T-cell (primary cell): ENCODE measurements around the gene SLC25A22. TPM values are rescaled to one million over a fixed set of nuclear protein-coding genes. Genes with fewer than 3 reads are reported as not detected.

Experiments used
- ATAC-seq, 4 experiments: fragments of 200-7000 bp in 3 of 4; fragments of 150-1000 bp in 1 of 4; cut with Tn5 transposase; replicated peaks in 1 of 4; 1 replicate in 3 of 4; 2 replicates in 1 of 4; pipeline ENCODE4 v1.10.0; 2021; ENCODE audit warnings: moderate library complexity in 3 of 4, mild to moderate bottlenecking in 2 of 4, moderate number of reproducible peaks in 1 of 4
- CTCF ChIA-PET, 2 donors: fragments of 300-600 bp; sonication (Branson Sonifier 250); formaldehyde crosslinking; loops; one replicate each; lab custom pipeline; 2022; ENCODE audit warnings: antibody characterized with exemption in 2 of 2; lab: Charles Lee
- POLR2A ChIA-PET, 2 donors: fragments of 300-600 bp; sonication (Branson Sonifier 250); formaldehyde crosslinking; loops; one replicate each; lab custom pipeline; 2022; ENCODE audit warnings: antibody characterized with exemption in 2 of 2; lab: Charles Lee
- DNase-seq, 35 experiments: peaks; one replicate each; pipeline versions ENCODE4 v3.0.0 to v3.0.0-alpha.2; 2013 to 2023
- H3K27ac ChIP-seq: one replicate; pipeline ENCODE4 v1.5.1; 2013; ENCODE audit warnings: low read length
- H3K27me3 ChIP-seq, 2 experiments: replicated peaks in 1 of 2; 1 replicate in 1 of 2; 2 replicates in 1 of 2; pipeline versions ENCODE4 v1.6.1 to v1.7.0; 2013; ENCODE audit warnings: low read length in 1 of 2, mixed read lengths in 1 of 2; ENCODE audit not compliant: control insufficient read depth in 2 of 2, insufficient read depth in 2 of 2; ENCODE audit errors: extremely low read depth in 1 of 2
- H3K36me3 ChIP-seq, 2 donors: 1 replicate in 1 of 2; 2 replicates in 1 of 2; pipeline versions ENCODE4 v1.6.1 to v1.7.0; 2013; ENCODE audit warnings: low read length in 1 of 2; ENCODE audit not compliant: control insufficient read depth in 2 of 2, insufficient read depth in 1 of 2; ENCODE audit errors: extremely low read depth in 1 of 2
- H3K4me1 ChIP-seq, 2 experiments: 1 replicate in 1 of 2; 2 replicates in 1 of 2; pipeline versions ENCODE4 v1.6.1 to v1.7.0; 2013; ENCODE audit warnings: low read length in 2 of 2, mixed read lengths in 1 of 2; ENCODE audit not compliant: insufficient read depth in 2 of 2, control insufficient read depth in 1 of 2; ENCODE audit errors: extremely low read depth in 1 of 2
- H3K4me3 ChIP-seq, 2 donors: 1 replicate in 1 of 2; 2 replicates in 1 of 2; pipeline versions ENCODE4 v1.5.1 to v1.7.0; 2013; ENCODE audit warnings: mild to moderate bottlenecking in 2 of 2, low read length in 1 of 2, moderate library complexity in 1 of 2; ENCODE audit not compliant: control insufficient read depth in 1 of 2; ENCODE audit errors: extremely low read depth in 1 of 2
- H3K9me3 ChIP-seq: 2 replicates; pipeline ENCODE4 v1.7.0; 2013
- H3K27ac Mint-ChIP-seq, 2 donors: one replicate each; pipeline ENCODE4 v1.8.0; 2020 to 2021; ENCODE audit warnings: mild to moderate bottlenecking in 2 of 2, mixed read lengths in 2 of 2
- H3K27me3 Mint-ChIP-seq, 2 donors: one replicate each; pipeline ENCODE4 v1.8.0; 2021 to 2022; ENCODE audit warnings: mixed read lengths in 2 of 2
- H3K36me3 Mint-ChIP-seq: one replicate; pipeline ENCODE4 v1.8.0; 2021; ENCODE audit warnings: mixed read lengths
- H3K4me1 Mint-ChIP-seq, 3 donors: one replicate each; pipeline ENCODE4 v1.8.0; 2020 to 2022; ENCODE audit warnings: mixed read lengths in 3 of 3, mild to moderate bottlenecking in 1 of 3
- H3K4me3 Mint-ChIP-seq, 3 donors: one replicate each; pipeline ENCODE4 v1.8.0; 2020 to 2022; ENCODE audit warnings: mild to moderate bottlenecking in 3 of 3, mixed read lengths in 3 of 3, moderate library complexity in 3 of 3
- H3K9me3 Mint-ChIP-seq, 3 donors: one replicate each; pipeline ENCODE4 v1.8.0; 2020 to 2022; ENCODE audit warnings: mixed read lengths in 3 of 3
- whole genome bisulfite sequencing: methylation state at CpG from one replicate; pipeline ENCODE4 v1.1.5; 2013; ENCODE audit warnings: missing lambda C conversion rate; ENCODE audit not compliant: insufficient coverage; 5-methylcytosine and 5-hydroxymethylcytosine counted together
- total RNA-seq, 35 experiments: library from RNA in 6 of 35; stranded (reverse) in 6 of 35; fragments of 120-200 nt in 1 of 35; gene quantifications; one replicate each; pipeline versions ENCODE4 v1.2.1 to v1.2.4 and lab custom pipeline; 2013 to 2026

The SLC25A22 gene
- total RNA-seq, 5 donors from 2014 or later (not counting 1 experiment from before 2014, with no cell fraction given), result 22.4 to 37.4 (median 35.1) TPM

DNA sequence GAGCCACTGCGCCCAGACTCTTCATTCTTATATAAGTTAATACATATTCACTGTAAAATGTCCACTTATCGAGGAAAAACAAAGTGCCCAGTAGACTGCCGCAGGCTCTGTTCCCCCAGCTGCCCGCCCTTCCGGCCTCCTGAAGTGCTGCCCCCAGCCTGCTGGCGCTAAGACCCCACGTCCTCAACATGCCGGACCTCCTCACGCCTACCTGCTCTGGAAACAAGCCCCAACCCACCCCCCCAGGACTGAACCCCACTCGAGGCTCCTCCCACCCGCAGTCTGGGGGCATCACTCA, 21.9 kb downstream of the SLC25A22 start:
- POLR2A ChIA-PET, result no interaction called here
- Histone ChIP-seq H3K4me3 (peak overlapping the region; percentile 60 to 61), H3K27ac (no peak overlapping the region), H3K36me3 (peaks cover 0 to 17% of the 10 kb centered on the region in 2 donors), H3K9me3 (no peaks in the 10 kb centered on the region), H3K4me1 (peaks cover 2 to 41% of the 10 kb centered on the region in 2 experiments), H3K27me3 (peaks cover 0 to 3% of the 10 kb centered on the region in 2 experiments)
- no peaks in the 10 kb centered on the region for H3K9me3 Mint-ChIP-seq
- CTCF ChIA-PET, result no interaction called here
- 41% methylated on average over 9 of the region's 11 CpGs for WGBS
- H3K4me3 Mint-ChIP-seq, result peak overlapping the region; percentile 76 to 78 (median 77)
- no peaks in the 10 kb centered on the region for H3K27me3 Mint-ChIP-seq
- H3K4me1 Mint-ChIP-seq, result peaks cover 16 to 28% (median 26%) of the 10 kb centered on the region in 3 donors
- H3K27ac Mint-ChIP-seq, result peak overlapping the region in 1 of 2 donors; percentile 66
- no peak for DNase-seq
- no peaks in the 10 kb centered on the region for H3K36me3 Mint-ChIP-seq
- ATAC-seq, result no peak

DNA sequence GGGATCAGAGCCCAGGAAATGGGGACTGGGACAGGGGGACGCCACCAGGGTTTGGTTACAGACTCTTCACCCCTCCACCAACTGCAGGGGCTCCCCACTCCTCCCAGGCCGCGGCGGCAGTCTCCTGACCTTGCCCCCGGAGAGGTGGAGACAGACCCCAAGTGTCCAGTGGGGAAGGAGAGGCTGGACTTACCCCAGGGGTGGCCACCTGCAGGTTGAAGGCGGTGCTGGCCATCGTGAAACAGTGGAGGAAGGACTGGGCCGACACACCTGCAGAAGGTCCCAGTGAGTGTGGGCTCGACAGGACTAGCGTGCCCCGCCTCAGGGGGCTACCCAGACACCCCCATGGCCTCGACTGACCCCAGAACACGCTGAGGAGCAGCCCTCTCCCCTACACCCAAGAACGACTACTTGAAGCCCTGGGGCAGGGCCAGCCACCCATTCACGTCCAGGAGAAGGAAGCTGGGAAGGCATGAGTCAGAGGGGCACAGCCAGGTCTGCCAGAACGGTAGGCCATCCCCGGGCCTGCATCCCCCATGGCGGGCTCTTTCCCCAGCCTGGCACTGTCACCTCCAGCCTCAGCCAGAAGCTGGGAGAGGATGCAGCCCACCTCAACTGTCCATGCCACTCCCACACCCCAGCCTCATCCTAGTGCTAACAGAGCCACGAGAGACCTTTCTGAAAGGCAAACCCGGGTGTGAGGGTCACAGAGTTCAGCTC, 23.0 kb downstream of the SLC25A22 start:
- peaks cover 16 to 28% (median 24%) of the 10 kb centered on the region in 3 donors for H3K4me1 Mint-ChIP-seq
- H3K27ac ChIP-seq, result no peak overlapping the region
- no peaks in the 10 kb centered on the region for H3K27me3 Mint-ChIP-seq
- no peak overlapping the region for H3K4me3 ChIP-seq
- H3K9me3 ChIP-seq, result no peaks in the 10 kb centered on the region
- H3K27ac Mint-ChIP-seq, result no peak overlapping the region
- H3K9me3 Mint-ChIP-seq, result no peaks in the 10 kb centered on the region
- no peaks in the 10 kb centered on the region for H3K36me3 Mint-ChIP-seq
- DNase-seq (no peak), ATAC-seq (no peak)
- CTCF ChIA-PET, result no interaction called here
- peaks cover 0 to 3% of the 10 kb centered on the region in 2 experiments for H3K27me3 ChIP-seq
- H3K36me3 ChIP-seq, result peaks cover 3 to 22% of the 10 kb centered on the region in 2 donors
- peak overlapping the region; percentile 68 to 76 (median 71) for H3K4me3 Mint-ChIP-seq
- peaks cover 2 to 41% of the 10 kb centered on the region in 2 experiments for H3K4me1 ChIP-seq
- POLR2A ChIA-PET, result no interaction called here
- WGBS, result 82% methylated on average over 12 of the region's 20 CpGs

DNA sequence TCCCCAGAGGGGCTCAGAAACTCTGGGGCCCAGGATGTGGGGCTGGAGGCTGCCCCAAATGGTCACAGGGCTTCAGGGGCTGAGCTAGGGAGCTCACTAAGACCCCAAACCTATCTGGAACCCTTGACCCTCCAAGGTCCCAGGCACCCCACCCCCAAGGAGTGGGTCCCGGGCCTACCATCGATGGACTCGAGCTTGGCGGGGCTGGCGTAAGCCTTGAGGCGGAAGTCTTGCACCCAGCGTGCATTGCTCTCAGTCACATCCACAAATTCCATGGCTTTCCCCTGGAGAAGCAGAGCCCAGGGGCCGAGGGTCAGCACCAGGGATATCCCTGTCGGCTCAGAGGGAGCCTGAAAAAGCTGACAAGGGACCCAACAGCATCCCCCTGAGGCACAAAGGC, 24.3 kb downstream of the SLC25A22 start:
- Mint-ChIP-seq H3K27ac (no peak overlapping the region), H3K27me3 (no peaks in the 10 kb centered on the region), H3K36me3 (no peaks in the 10 kb centered on the region), H3K4me3 (no peak overlapping the region), H3K4me1 (peaks cover 16 to 20% (median 17%) of the 10 kb centered on the region in 3 donors), H3K9me3 (no peaks in the 10 kb centered on the region)
- no peak for ATAC-seq
- ChIA-PET POLR2A (no interaction called here), CTCF (no interaction called here)
- H3K27me3 ChIP-seq, result peaks cover 0 to 3% of the 10 kb centered on the region in 2 experiments
- 96% methylated on average over 9 of the region's 9 CpGs for WGBS
- peaks cover 2 to 31% of the 10 kb centered on the region in 2 experiments for H3K4me1 ChIP-seq
- H3K9me3 ChIP-seq, result no peaks in the 10 kb centered on the region
- peaks cover 3 to 19% of the 10 kb centered on the region in 2 donors for H3K36me3 ChIP-seq
- H3K4me3 ChIP-seq, result no peak overlapping the region
- H3K27ac ChIP-seq, result no peak overlapping the region
- no peak for DNase-seq

DNA sequence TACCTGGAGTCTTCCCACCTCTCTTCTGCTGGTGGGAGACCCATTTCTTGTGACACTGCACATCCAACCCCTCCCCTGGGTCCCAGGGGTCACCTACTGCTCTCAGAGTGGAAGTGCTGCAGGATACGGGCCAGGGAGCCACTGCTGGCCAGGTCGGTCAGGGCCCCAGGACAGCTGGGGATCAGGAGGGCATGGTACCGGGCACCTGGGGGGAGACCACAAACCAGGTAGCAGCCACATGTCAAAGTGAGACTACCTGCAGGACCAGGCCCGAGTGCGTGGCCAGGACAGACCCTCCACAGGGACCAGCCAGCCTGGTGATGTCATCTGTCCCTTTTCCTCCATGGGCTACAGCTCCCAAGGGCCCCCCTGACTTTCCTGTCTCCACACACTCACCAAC, 24.7 kb downstream of the SLC25A22 start:
- Histone ChIP-seq H3K27me3 (peaks cover 0 to 3% of the 10 kb centered on the region in 2 experiments), H3K4me3 (no peak overlapping the region), H3K9me3 (no peaks in the 10 kb centered on the region), H3K27ac (no peak overlapping the region), H3K36me3 (peaks cover 3 to 19% of the 10 kb centered on the region in 2 donors), H3K4me1 (peaks cover 2 to 27% of the 10 kb centered on the region in 2 experiments)
- DNase-seq, result no peak
- H3K36me3 Mint-ChIP-seq, result no peaks in the 10 kb centered on the region
- no peak overlapping the region for H3K4me3 Mint-ChIP-seq
- peaks cover 16 to 20% (median 16%) of the 10 kb centered on the region in 3 donors for H3K4me1 Mint-ChIP-seq
- CTCF ChIA-PET, result no interaction called here
- no peaks in the 10 kb centered on the region for H3K27me3 Mint-ChIP-seq
- H3K27ac Mint-ChIP-seq, result no peak overlapping the region
- POLR2A ChIA-PET, result no interaction called here
- 100% methylated on average over 5 of the region's 5 CpGs for WGBS
- ATAC-seq, result no peak
- H3K9me3 Mint-ChIP-seq, result no peaks in the 10 kb centered on the region

DNA sequence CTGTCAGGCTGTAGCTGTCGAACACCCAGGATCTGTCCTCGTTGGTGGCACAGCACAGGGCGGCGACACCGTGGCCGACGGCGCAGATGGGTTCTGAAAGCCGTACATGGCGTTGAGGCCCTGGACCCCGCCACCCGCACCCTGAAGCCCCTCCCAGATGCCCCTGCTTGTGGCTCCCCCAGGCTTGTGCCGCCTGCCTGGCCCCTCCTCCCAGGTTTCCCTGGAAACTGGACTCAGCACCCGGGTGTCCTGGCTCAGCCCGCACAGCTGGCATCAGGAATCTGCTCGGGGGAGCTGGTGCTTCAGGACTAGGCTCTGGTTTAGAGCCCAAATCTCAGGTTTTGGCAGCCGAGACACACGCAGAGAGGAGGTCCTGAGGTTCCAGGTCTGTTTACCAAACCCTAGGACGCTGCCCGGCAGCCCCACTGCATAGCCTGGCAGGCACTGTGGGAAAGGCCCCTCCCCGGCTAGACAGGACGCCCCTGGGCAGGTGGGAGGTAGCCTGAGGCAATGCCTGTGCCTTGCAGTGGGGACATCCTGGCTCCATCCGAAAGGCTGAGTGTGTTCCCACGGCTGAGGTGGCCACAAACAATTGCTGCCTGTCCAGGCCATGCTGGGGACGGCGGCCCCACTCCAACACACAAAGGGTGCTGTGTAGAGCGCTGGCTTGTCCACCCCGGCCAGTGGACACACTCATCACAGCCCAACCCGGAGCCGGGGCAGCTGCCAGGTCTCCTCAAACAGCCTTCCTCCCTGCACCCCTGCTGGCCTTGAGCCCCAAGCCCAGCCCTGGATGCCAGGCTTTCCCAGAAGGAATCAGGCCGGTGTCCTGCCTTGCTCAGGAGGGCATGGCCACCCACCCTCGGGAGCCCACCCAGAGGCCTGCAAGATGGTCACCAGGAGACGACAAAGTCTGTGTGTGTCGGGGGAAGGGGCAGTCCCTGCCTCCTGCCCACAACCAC, 25.4 kb downstream of the SLC25A22 start:
- ChIA-PET CTCF (no interaction called here), POLR2A (no interaction called here)
- H3K9me3 Mint-ChIP-seq, result no peaks in the 10 kb centered on the region
- H3K27ac ChIP-seq, result no peak overlapping the region
- no peak overlapping the region for H3K27ac Mint-ChIP-seq
- no peak for ATAC-seq
- no peaks in the 10 kb centered on the region for H3K36me3 Mint-ChIP-seq
- H3K27me3 ChIP-seq, result no peaks in the 10 kb centered on the region
- no peaks in the 10 kb centered on the region for H3K9me3 ChIP-seq
- H3K4me1 ChIP-seq, result peaks cover 0 to 20% of the 10 kb centered on the region in 2 experiments
- H3K27me3 Mint-ChIP-seq, result no peaks in the 10 kb centered on the region
- H3K36me3 ChIP-seq, result peaks cover 3 to 19% of the 10 kb centered on the region in 2 donors
- WGBS, result 92% methylated on average over 27 of the region's 34 CpGs
- H3K4me3 Mint-ChIP-seq, result no peak overlapping the region
- no peak for DNase-seq
- peaks cover 12 to 20% (median 16%) of the 10 kb centered on the region in 3 donors for H3K4me1 Mint-ChIP-seq
- H3K4me3 ChIP-seq, result no peak overlapping the region

DNA sequence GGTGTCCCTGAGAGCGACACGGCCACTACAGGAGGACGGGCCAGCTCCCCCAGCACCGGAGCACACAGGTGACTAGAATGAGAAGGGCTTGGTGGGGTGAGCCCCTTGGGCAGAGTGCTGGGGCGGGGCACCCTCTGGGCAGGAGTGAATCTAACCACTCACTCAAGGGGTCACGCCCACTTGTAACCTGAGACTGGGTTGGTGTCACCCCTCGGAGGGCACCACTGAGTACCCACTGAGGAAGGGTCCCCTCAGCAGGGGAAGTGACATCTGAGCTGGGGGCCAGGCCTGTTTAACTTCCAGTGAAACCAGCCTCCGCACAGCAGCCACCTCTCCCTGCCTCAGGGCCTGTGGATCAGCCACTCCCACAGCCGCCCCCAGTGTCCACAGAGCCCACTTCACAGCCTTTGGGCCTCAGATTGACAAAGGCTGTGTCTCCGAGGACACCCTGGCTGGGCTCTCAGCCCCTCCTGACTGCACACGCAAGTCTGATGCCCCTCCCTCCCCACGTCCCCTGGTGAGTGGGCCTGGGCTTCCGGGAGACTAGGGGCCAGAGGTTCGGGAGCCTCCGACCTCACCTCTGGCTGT, 26.4 kb downstream of the SLC25A22 start:
- DNase-seq (no peak), ATAC-seq (no peak)
- no peaks in the 10 kb centered on the region for H3K9me3 Mint-ChIP-seq
- Histone ChIP-seq H3K4me3 (no peak overlapping the region), H3K36me3 (peaks cover 4 to 22% of the 10 kb centered on the region in 2 donors), H3K9me3 (no peaks in the 10 kb centered on the region), H3K27ac (no peak overlapping the region), H3K27me3 (no peaks in the 10 kb centered on the region), H3K4me1 (peaks cover 0 to 18% of the 10 kb centered on the region in 2 experiments)
- H3K4me3 Mint-ChIP-seq, result no peak overlapping the region
- peaks cover under 1% of the 10 kb centered on the region for H3K36me3 Mint-ChIP-seq
- peaks cover 12 to 20% (median 16%) of the 10 kb centered on the region in 3 donors for H3K4me1 Mint-ChIP-seq
- H3K27ac Mint-ChIP-seq, result no peak overlapping the region
- CTCF ChIA-PET, result no interaction called here
- POLR2A ChIA-PET, result no interaction called here
- no peaks in the 10 kb centered on the region for H3K27me3 Mint-ChIP-seq
- WGBS, result 90% methylated on average over 5 of the region's 15 CpGs
